Transverse colon (tissue), 4 donors: Measurements from ENCODE around the gene RAPGEF4. TPM values are rescaled to one million over a fixed set of nuclear protein-coding genes. Genes with fewer than 3 reads are reported as not detected.

ENCODE experiments used
- DNase-seq: peaks from one replicate; pipeline ENCODE4 v3.0.0-alpha.2; 2019
- H3K27ac ChIP-seq, 4 donors: fragments of 200-600 bp; sonication (generic); 2 replicates each; pipeline ENCODE4 v1.5.1; 2016 to 2018; ENCODE audit warnings: inconsistent platforms in 4 of 4
- H3K27me3 ChIP-seq: fragments of 200-600 bp; sonication (generic); 2 replicates; pipeline ENCODE4 v1.5.1; 2017; ENCODE audit warnings: inconsistent platforms
- H3K36me3 ChIP-seq, 4 donors: fragments of 200-600 bp; sonication (generic); 2 replicates each; pipeline ENCODE4 v1.5.1; 2017 to 2019; ENCODE audit warnings: inconsistent platforms in 4 of 4
- H3K4me1 ChIP-seq, 4 donors: fragments of 200-600 bp; sonication (generic); 2 replicates each; pipeline ENCODE4 v1.5.1; 2017 to 2020; ENCODE audit warnings: inconsistent platforms in 4 of 4
- H3K4me3 ChIP-seq, 4 donors: fragments of 200-600 bp; sonication (generic); 1 replicate in 1 of 4; 2 replicates in 3 of 4; pipeline versions ENCODE4 v1.5.1 to v1.6.1; 2017 to 2019; ENCODE audit warnings: inconsistent platforms in 4 of 4
- H3K9me3 ChIP-seq, 2 donors: fragments of 200-600 bp; sonication (generic); 2 replicates each; pipeline ENCODE4 v1.5.1; 2017 to 2019; ENCODE audit warnings: inconsistent platforms in 2 of 2
- EP300 ChIP-seq: sonication (generic); formaldehyde crosslinking; IDR thresholded peaks from one replicate; pipeline ENCODE4 v1.6.1; 2017; ENCODE audit warnings: antibody characterized with exemption, low read depth
- POLR2A ChIP-seq: fragments of 450-650 bp; IDR thresholded peaks from one replicate; pipeline ENCODE4 v1.6.1; 2016; ENCODE audit warnings: antibody characterized with exemption, mild to moderate bottlenecking, moderate library complexity
- POLR2AphosphoS5 ChIP-seq, 3 donors: sonication (generic); formaldehyde crosslinking; IDR thresholded peaks; one replicate each; pipeline ENCODE4 v1.6.1; 2016; ENCODE audit warnings: antibody characterized with exemption in 3 of 3
- WGBS, 2 donors: methylation state at CpG; one replicate each; pipeline ENCODE4 v1.1.5; 2018; ENCODE audit warnings: low coverage in 1 of 2; 5-methylcytosine and 5-hydroxymethylcytosine counted together
- in situ Hi-C, 4 donors: fragments of 200-750 bp; cut with MboI; loops; one replicate each; pipeline versions ENCODE4 v1.15.0 to v1.15.1; 2017; ENCODE audit warnings: low sequenced_read_pairs in 3 of 4, low pct_ligation_motif_present in 1 of 4, low pct_unique_long_range_greater_than_20kb in 1 of 4
- intact Hi-C: fragments of 100-400 bp; cut with DNase I; formaldehyde crosslinking; loops from one replicate; pipeline ENCODE4 v1.15.1; 2023; ENCODE audit warnings: low total_unique reads
- total RNA-seq, 4 donors: library from RNA; depleted of rRNA; stranded (reverse); fragments of >200 nt; gene quantifications; one replicate each; pipeline ENCODE4 v1.1.0, GENCODE V29; 2016
- TF ChIP-seq, protein P1 (sequence below), 5 experiments: fragments of 200-600 bp in 3 of 5; fragments of 450-650 bp in 2 of 5; sonication (generic) in 3 of 5; IDR thresholded peaks; 1 replicate in 2 of 5; 2 replicates in 3 of 5; pipeline ENCODE4 v1.5.1; 2016 to 2017; ENCODE audit warnings: antibody characterized with exemption in 5 of 5, inconsistent platforms in 3 of 5, mild to moderate bottlenecking in 2 of 5, moderate library complexity in 1 of 5

RAPGEF4 gene
- total RNA-seq, 4 donors from 2014 or later, result 1.4 to 12.3 (median 2.2) TPM; not detected in 1

DNA sequence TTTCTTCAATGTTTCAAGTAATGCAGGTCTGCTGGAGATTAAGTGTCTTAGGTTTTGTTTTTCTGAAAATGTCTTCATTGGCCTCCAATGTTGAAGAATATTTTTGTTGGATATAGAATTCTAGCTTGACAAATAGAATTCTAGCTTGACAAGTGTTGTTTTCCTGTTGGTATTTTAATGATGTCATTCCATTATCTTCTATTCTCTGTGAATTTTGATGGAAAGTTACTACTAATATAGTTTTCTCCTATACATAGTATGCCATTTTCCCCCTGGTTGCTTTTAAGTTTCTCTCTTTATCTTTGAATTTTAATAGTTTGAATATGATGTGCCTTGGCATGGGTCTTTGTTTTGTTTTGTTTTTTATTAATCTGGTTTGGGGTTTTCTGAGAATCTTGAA, 119.9 kb downstream of the RAPGEF4 start:
- no peak overlapping the region for H3K27ac ChIP-seq
- intact Hi-C loops, result no loop called here
- in situ Hi-C loops, result no loop called here
- no peak overlapping the region for H3K4me3 ChIP-seq
- H3K36me3 ChIP-seq, result no peaks in the 10 kb centered on the region
- peaks cover 0 to 5% of the 10 kb centered on the region in 2 donors for H3K9me3 ChIP-seq
- peaks cover 0 to 5% (median 0%) of the 10 kb centered on the region in 4 donors for H3K4me1 ChIP-seq
- DNase-seq, result no peak
- H3K27me3 ChIP-seq, result peaks cover 24% of the 10 kb centered on the region
- TF ChIP-seq, protein P1, sequence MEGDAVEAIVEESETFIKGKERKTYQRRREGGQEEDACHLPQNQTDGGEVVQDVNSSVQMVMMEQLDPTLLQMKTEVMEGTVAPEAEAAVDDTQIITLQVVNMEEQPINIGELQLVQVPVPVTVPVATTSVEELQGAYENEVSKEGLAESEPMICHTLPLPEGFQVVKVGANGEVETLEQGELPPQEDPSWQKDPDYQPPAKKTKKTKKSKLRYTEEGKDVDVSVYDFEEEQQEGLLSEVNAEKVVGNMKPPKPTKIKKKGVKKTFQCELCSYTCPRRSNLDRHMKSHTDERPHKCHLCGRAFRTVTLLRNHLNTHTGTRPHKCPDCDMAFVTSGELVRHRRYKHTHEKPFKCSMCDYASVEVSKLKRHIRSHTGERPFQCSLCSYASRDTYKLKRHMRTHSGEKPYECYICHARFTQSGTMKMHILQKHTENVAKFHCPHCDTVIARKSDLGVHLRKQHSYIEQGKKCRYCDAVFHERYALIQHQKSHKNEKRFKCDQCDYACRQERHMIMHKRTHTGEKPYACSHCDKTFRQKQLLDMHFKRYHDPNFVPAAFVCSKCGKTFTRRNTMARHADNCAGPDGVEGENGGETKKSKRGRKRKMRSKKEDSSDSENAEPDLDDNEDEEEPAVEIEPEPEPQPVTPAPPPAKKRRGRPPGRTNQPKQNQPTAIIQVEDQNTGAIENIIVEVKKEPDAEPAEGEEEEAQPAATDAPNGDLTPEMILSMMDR (IDR thresholded peaks at IDR 0.05), result no peak
- no peak for TF ChIP-seq EP300
- TF ChIP-seq POLR2A, result no peak
- TF ChIP-seq POLR2AphosphoS5 (IDR thresholded peaks at IDR 0.05), result no peak

- in situ Hi-C loops (no loop called here), intact Hi-C loops (no loop called here)
- H3K36me3 ChIP-seq, result no peaks in the 10 kb centered on the region
- peaks cover 0 to 5% (median 0%) of the 10 kb centered on the region in 4 donors for H3K4me1 ChIP-seq
- no peak overlapping the region for H3K27ac ChIP-seq
- H3K27me3 ChIP-seq, result peaks cover 34% of the 10 kb centered on the region
- TF ChIP-seq POLR2A, result no peak
- no peak for TF ChIP-seq POLR2AphosphoS5 (IDR thresholded peaks at IDR 0.05)
- TF ChIP-seq EP300, result no peak
- TF ChIP-seq, protein P1 (IDR thresholded peaks at IDR 0.05), result no peak
- H3K4me3 ChIP-seq, result no peak overlapping the region
- no peak for DNase-seq
- peaks cover 0 to 5% of the 10 kb centered on the region in 2 donors for H3K9me3 ChIP-seq
- 73 to 92% methylated on average over 2 of the region's 2 CpGs for WGBS, 2 donors
These were observed 121.0 kb downstream of the RAPGEF4 start for GRCh38 chr2:172856606-172857005.

DNA sequence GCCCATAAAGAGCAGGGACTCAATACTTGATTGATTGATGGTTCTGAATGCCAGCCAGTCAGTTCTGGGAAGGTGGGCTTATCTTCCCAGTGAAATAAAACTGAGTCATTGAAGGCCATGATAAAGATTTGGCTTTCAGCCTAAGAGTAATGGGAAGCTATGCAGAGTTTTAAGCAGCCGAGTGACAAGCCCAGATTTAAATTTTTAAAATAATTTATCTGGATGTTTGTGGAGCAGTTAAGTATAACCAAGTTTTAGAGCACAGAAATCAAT, 122.8 kb downstream of the RAPGEF4 start:
- no peaks in the 10 kb centered on the region for H3K36me3 ChIP-seq
- WGBS, 2 donors, result 79% methylated on average over 1 of the region's 1 CpG; no CpG with 5 or more reads in 1 of the 2 donors
- in situ Hi-C loops (no loop called here), intact Hi-C loops (no loop called here)
- TF ChIP-seq, protein P1 (IDR thresholded peaks at IDR 0.05), result no peak
- TF ChIP-seq EP300, result no peak
- no peak for TF ChIP-seq POLR2A
- no peak for TF ChIP-seq POLR2AphosphoS5 (IDR thresholded peaks at IDR 0.05)
- no peak for DNase-seq
- peaks cover 0 to 5% of the 10 kb centered on the region in 2 donors for H3K9me3 ChIP-seq
- H3K27ac ChIP-seq, result no peak overlapping the region
- no peak overlapping the region for H3K4me3 ChIP-seq
- peaks cover 52% of the 10 kb centered on the region for H3K27me3 ChIP-seq
- H3K4me1 ChIP-seq, result peaks cover 0 to 5% (median 0%) of the 10 kb centered on the region in 4 donors

- Histone ChIP-seq H3K9me3 (peaks cover 0 to 1% of the 10 kb centered on the region in 2 donors), H3K27me3 (peaks cover 53% of the 10 kb centered on the region), H3K4me1 (peaks cover 0 to 5% (median 0%) of the 10 kb centered on the region in 4 donors), H3K4me3 (no peak overlapping the region), H3K36me3 (no peaks in the 10 kb centered on the region), H3K27ac (no peak overlapping the region)
- no peak for DNase-seq
- no peak for TF ChIP-seq EP300
- TF ChIP-seq, protein P1 (IDR thresholded peaks at IDR 0.05), result no peak
- no peak for TF ChIP-seq POLR2AphosphoS5 (IDR thresholded peaks at IDR 0.05)
- no peak for TF ChIP-seq POLR2A
- 35 to 51% methylated on average over 7 to 9 of the region's 9 CpGs for WGBS, 2 donors
- in situ Hi-C loops (loop anchor here in 2 of 4 donors (10.0 kb wide), 1 partner anchor 75 kb away; no protein-coding TSS in a partner anchor), intact Hi-C loops (loop anchor here (5.0 to 10.0 kb wide), 2 partner anchors 55 to 73 kb away; no protein-coding TSS in a partner anchor)
These were observed 124.1 kb downstream of the RAPGEF4 start for GRCh38 chr2:172859581-172860335.
